Adrenal gland (tissue), 12 donors: ENCODE data around the gene HDGF. TPM values are rescaled to one million over a fixed set of nuclear protein-coding genes. Genes with fewer than 3 reads are reported as not detected.

Source experiments
- DNase-seq, 7 donors: peaks; one replicate each; pipeline ENCODE4 v3.0.0-alpha.2; 2019 to 2020
- H3K27ac ChIP-seq, 5 donors: fragments of 200-600 bp; sonication (generic) in 4 of 5; 1 replicate in 3 of 5; 2 replicates in 2 of 5; pipeline versions ENCODE4 v1.5.1 to v1.8.0; 2016 to 2020; ENCODE audit warnings: mild to moderate bottlenecking in 1 of 5
- H3K27me3 ChIP-seq: fragments of 200-600 bp; 2 replicates; pipeline ENCODE4 v1.8.0; 2021
- H3K36me3 ChIP-seq, 2 donors: fragments of 200-600 bp; replicated peaks in 1 of 2; 1 replicate in 1 of 2; 2 replicates in 1 of 2; pipeline versions ENCODE4 v1.5.1 to v1.8.0; 2018 to 2022
- H3K4me1 ChIP-seq, 2 donors: fragments of 200-600 bp; replicated peaks in 1 of 2; 1 replicate in 1 of 2; 2 replicates in 1 of 2; pipeline versions ENCODE4 v1.5.1 to v1.8.0; 2018 to 2021
- H3K4me3 ChIP-seq, 4 donors: fragments of 200-600 bp; sonication (generic) in 3 of 4; one replicate each; pipeline ENCODE4 v1.5.1; 2016 to 2018
- H3K9me3 ChIP-seq, 3 donors: fragments of 200-600 bp; sonication (generic) in 1 of 3; replicated peaks in 1 of 3; 1 replicate in 2 of 3; 2 replicates in 1 of 3; pipeline versions ENCODE4 v1.5.1 to v1.8.0; 2016 to 2021
- CTCF ChIP-seq, 6 experiments: fragments of 450-650 bp in 4 of 6; fragments of 200-600 bp in 2 of 6; sonication (generic) in 1 of 6; IDR thresholded peaks; 1 replicate in 5 of 6; 2 replicates in 1 of 6; pipeline versions ENCODE4 v1.5.1 to v1.8.0; 2016 to 2021; ENCODE audit warnings: antibody characterized with exemption in 6 of 6, mild to moderate bottlenecking in 2 of 6, moderate library complexity in 1 of 6
- POLR2A ChIP-seq, 2 donors: fragments of 450-650 bp; IDR thresholded peaks; one replicate each; pipeline ENCODE4 v1.6.1; 2017; ENCODE audit warnings: antibody characterized with exemption in 2 of 2, mild to moderate bottlenecking in 2 of 2, moderate library complexity in 1 of 2
- WGBS, 4 donors: extraction: QIAGEN DNeasy Blood & Tissue Kit in 2 of 4; methylation state at CpG; one replicate each; pipeline versions ENCODE4 v1.1.5 to v1.1.7; 2013 to 2017; 5-methylcytosine and 5-hydroxymethylcytosine counted together
- intact Hi-C, 2 donors: fragments of 100-400 bp; cut with DNase I; formaldehyde crosslinking; loops; one replicate each; pipeline versions ENCODE4 v1.14.1 to v1.15.0; 2022 to 2023
- polyA plus RNA-seq, 3 donors: library from polyadenylated mRNA; stranded (reverse); fragments of 200-250 nt in 2 of 3; fragments of 350-450 nt in 1 of 3; fragmentation: Illumina TruSeq in 1 of 3; extraction: RNeasy Lipid Tissue Mini Kit (QIAGEN cat#74804) in 1 of 3; gene quantifications; one replicate each; pipeline ENCODE4 v1.2.3, GENCODE V29; 2013 to 2014
- total RNA-seq, 9 donors: library from RNA; depleted of rRNA in 4 of 9; stranded (reverse); fragments of >200 nt in 4 of 9; fragments of 120-200 nt in 1 of 9; fragmentation: NEBNext Ultra II Directional in 1 of 9; extraction: Animal tissue kit (Norgen Biotek cat#: 25700) in 1 of 9; gene quantifications; one replicate each; pipeline versions ENCODE4 v1.1.0 to v1.2.4, GENCODE V29; 2013 to 2023
- donor health status: healthy with polysubstance abuse.
- donor health status: Bipolar disorder and iron deficiency.
- donor health status: DM: yes; HTN: yes; CAD: no.
- donor health status: DM: no; HTN: no; CAD: no.
- donor health status: DM: no; HTN: no; CAD: no.
- donor health status: DM: yes; HTN: yes; CAD: no.

The HDGF gene
- total and polyA plus RNA-seq, 12 donors = 62.0 to 199 (median 141) TPM

DNA sequence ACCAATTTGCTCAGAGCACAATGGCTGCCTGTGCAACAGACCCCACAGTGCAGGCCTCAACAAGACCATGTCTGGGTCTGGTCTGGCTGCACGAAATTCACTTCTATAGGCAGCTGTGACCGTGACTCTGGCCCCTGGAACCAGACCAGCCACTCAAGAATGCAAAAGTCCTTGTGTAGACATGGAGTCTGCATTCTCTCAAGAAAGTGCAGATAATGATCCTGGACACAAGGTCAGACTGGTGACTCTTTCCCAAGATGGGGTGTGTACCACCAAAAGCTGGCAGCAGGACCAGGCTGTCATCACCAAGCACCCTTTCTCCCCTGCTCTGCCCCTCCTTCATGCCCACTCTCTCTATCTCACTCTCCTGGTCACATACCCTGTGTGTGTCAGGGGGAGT is 30.3 kb downstream of the HDGF start:
- H3K9me3 ChIP-seq = no peaks in the 10 kb centered on the region
- intact Hi-C loops = loop anchor here in 1 of 2 donors (10.0 kb wide), 1 partner anchor 144 kb away; the partner anchor contains the start of gene NTRK1
- H3K36me3 ChIP-seq = peaks cover 0 to 35% of the 10 kb centered on the region in 2 donors
- no peak overlapping the region for H3K4me3 ChIP-seq
- peaks cover 11 to 19% of the 10 kb centered on the region in 2 donors for H3K4me1 ChIP-seq
- DNase-seq = peak in 1 of 7 donors; percentile 48
- TF ChIP-seq POLR2A (IDR thresholded peaks at IDR 0.05) (no peak), CTCF (IDR thresholded peaks at IDR 0.05) (no peak)
- WGBS, 4 donors = 29 to 50% (median 47%) methylated on average over 1 to 2 of the region's 2 CpGs
- no peaks in the 10 kb centered on the region for H3K27me3 ChIP-seq
- no peak overlapping the region for H3K27ac ChIP-seq

DNA sequence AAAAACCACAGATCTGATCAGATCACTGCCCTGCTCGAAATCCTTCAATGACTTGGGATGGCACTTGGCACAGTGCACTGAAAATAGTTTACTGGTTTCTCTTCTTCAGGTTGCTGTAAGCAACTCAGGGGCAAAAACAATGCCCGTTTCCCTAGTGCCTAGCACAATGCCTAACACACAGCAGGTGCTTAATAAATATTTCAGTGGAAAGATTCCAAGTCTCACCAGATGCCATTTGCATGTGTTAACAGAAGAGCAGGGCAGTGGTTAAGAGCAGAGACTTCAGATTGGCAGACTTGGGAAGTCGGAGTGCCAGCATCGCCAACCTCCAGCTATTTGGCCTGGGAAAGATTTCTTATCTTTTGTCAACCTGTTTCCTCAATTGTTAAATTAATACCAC is 34.1 kb downstream of the HDGF start:
- Histone ChIP-seq H3K4me1 (peaks cover 8% of the 10 kb centered on the region in 2 donors), H3K9me3 (no peaks in the 10 kb centered on the region), H3K27ac (no peak overlapping the region), H3K4me3 (no peak overlapping the region), H3K27me3 (no peaks in the 10 kb centered on the region), H3K36me3 (peaks cover 0 to 15% of the 10 kb centered on the region in 2 donors)
- no peak for DNase-seq
- no peak for TF ChIP-seq CTCF (IDR thresholded peaks at IDR 0.05)
- no peak for TF ChIP-seq POLR2A (IDR thresholded peaks at IDR 0.05)
- intact Hi-C loops = no loop called here
- 86 to 97% (median 95%) methylated on average over 4 of the region's 4 CpGs for WGBS, 4 donors

- intact Hi-C loops = no loop called here
- TF ChIP-seq CTCF (IDR thresholded peaks at IDR 0.05) (no peak), POLR2A (IDR thresholded peaks at IDR 0.05) (no peak)
- WGBS, 4 donors = 76 to 83% (median 79%) methylated on average over 3 of the region's 3 CpGs
Measured at GRCh38 chr1:156714830-156715229, 36.6 kb downstream of the HDGF start.

GRCh38 chr1:156712626-156713025 is 38.8 kb downstream of the HDGF start:
- Histone ChIP-seq H3K27ac (no peak overlapping the region), H3K27me3 (no peaks in the 10 kb centered on the region), H3K9me3 (no peaks in the 10 kb centered on the region), H3K4me3 (no peak overlapping the region), H3K36me3 (no peaks in the 10 kb centered on the region), H3K4me1 (peaks cover 9 to 15% of the 10 kb centered on the region in 2 donors)
- TF ChIP-seq POLR2A (IDR thresholded peaks at IDR 0.05) (no peak), CTCF (IDR thresholded peaks at IDR 0.05) (no peak)
- peak in 4 of 7 donors; percentile 43 to 53 (median 50) for DNase-seq
- intact Hi-C loops = no loop called here
- WGBS, 4 donors = 24 to 60% (median 33%) methylated on average over 1 to 3 of the region's 3 CpGs

More at GRCh38 chr1:156714830-156715229, 36.6 kb downstream of the HDGF start:
- no peaks in the 10 kb centered on the region for H3K27me3 ChIP-seq
- H3K4me3 ChIP-seq = no peak overlapping the region
- H3K9me3 ChIP-seq = no peaks in the 10 kb centered on the region
- no peaks in the 10 kb centered on the region for H3K36me3 ChIP-seq
- peaks cover 9 to 12% of the 10 kb centered on the region in 2 donors for H3K4me1 ChIP-seq
- no peak for DNase-seq
- no peak overlapping the region for H3K27ac ChIP-seq
